Putamen (tissue), 1 donor: Measurements from ENCODE around the gene CYP2C18.
"Not testable (repeated sequence)": the region's sequence is repeated elsewhere in the genome, so short reads cannot be mapped to it uniquely, and the experiment has no call there.

Experiments
- DNase-seq: peaks from one replicate; pipeline ENCODE4 v3.0.0-alpha.2; 2016; ENCODE audit warnings: low spot score

The CYP2C18 gene

GRCh38 chr10:94683214-94684054, at the start of gene CYP2C18:
CYP2C18 (plus strand) TSS chr10:94683729; CDS start chr10:94683820, 91 bp downstream.
- DNase-seq = no peak

- DNase-seq = not testable (repeated sequence)
Measured at GRCh38 chr10:94638097-94638496, 45.4 kb upstream of the CYP2C18 start.

- DNase-seq = no peak
Measured at GRCh38 chr10:94639902-94640301, 43.6 kb upstream of the CYP2C18 start.

DNA sequence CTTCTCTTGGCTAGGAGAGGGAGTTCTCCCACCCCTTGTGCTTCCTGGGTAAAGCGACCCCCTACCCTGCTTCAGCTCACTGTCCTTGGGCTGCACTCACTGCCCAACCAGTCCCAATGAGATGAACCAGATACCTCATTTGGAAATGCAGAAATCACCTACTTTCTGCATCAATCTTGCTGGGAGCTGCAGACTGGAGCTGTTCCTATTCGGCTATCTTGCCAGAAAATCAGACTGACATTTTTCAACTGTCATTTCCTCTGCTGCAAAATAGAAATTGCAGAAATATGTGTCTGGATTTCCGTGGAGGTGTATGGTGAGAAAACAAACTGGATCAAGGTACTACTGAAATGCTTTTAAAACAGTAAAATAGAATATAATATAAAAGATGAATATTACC, 43.0 kb upstream of the CYP2C18 start:
- DNase-seq = no peak

GRCh38 chr10:94641480-94641879, 42.0 kb upstream of the CYP2C18 start:
- DNase-seq = no peak

- no peak for DNase-seq
Measured at GRCh38 chr10:94644352-94644751, 39.2 kb upstream of the CYP2C18 start.

- no peak for DNase-seq
Measured at GRCh38 chr10:94645285-94645684, 38.2 kb upstream of the CYP2C18 start.

DNA sequence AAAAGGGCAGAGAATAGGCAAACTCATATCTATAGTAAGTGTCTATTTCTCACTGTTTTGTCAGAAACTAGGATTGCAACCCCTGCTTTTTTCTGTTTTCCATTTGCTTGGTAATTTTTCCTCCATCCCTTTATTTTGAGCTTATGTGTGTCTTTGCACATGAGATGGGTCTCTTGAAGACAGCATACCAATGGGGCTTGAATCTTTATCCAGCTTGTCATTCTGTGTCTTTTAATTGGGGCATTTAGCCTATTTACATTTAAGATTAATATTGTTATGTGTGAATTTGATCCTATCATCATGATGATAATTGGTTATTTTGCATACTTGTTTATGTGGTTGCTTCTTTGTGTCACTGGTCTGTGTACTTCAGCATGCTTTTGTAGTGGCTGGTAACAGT, 28.3 kb upstream of the CYP2C18 start:
- DNase-seq = not testable (repeated sequence)

GRCh38 chr10:94663061-94663460, 20.5 kb upstream of the CYP2C18 start:
- DNase-seq = not testable (repeated sequence)

GRCh38 chr10:94666391-94667102, 17.0 kb upstream of the CYP2C18 start:
- no peak for DNase-seq

DNA sequence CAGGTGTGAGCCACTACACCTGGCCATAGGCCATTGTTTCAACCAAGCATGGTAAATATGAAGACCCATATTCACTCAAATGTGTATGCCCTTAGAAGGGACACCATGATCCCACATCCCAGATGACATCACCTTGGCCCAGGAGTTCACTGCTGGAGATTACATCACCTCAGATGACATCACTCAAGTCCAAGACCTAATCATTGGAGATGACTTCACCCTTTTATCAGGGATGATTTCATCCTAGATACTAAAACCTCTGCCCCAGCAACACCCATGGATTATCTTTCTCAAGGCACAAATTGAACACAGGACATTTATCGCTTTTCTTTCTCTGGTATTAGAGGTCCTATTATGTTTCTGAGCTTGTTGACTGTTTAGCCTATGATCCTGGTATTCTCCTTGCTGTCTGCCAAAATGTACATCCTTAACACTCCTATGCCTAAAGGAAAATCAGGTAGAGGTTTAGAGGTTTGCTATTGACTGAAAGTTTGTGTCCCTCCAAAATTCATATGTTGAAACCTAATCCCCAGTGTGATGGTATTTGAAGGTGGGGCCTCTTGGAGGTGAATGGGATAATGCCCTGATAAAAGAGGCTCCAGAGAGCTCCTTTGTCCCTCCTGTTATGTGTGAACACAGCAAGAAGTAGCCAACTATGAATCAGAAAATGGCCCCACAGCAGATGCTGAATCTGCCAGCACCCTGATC, 9.8 kb upstream of the CYP2C18 start:
- no peak for DNase-seq

GRCh38 chr10:94676496-94676895, 7.0 kb upstream of the CYP2C18 start:
- DNase-seq = no peak

DNA sequence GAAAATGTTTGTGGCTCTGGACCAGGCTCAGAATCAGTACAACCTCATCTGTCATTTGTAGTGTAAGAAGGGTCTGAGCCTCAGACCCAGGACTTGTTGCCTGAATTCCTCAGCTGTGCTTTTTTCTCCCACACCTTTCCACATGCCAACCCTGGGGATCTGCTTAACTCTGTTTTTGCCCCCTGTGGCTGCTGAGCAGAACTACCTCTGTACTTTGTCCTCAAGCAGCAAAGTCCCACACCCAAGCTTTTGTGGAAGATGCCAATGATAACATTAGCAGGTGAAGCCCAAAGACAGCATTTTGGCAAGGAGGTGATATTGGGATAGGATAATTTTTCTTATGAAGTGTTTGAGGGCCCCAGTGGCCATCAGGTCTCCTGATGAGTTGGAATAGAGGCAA, 5.8 kb upstream of the CYP2C18 start:
- DNase-seq = no peak

DNA sequence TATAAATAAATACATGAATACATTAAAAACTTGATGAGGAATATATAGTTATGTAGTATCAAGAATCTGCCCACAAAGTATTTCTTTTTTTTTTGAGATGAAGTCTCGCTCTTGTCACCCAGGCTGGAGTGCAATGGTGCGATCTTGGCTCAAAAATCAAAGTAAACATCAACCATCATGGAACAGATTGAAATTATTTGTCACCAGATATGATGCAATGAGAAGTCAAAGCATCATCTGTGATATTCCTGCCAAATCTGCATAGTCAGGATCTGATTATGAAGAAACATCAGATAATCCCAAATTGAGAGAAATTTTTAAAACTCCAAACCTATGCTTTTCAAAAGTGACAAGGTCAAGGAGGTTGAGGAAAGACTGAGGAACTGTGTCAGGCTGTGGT, 5.1 kb upstream of the CYP2C18 start:
- no peak for DNase-seq

- DNase-seq = no peak
Measured at GRCh38 chr10:94680544-94680943, 3.0 kb upstream of the CYP2C18 start.

- DNase-seq = not testable (repeated sequence)
Measured at GRCh38 chr10:94682636-94683035, 893 bp upstream of the CYP2C18 start.

- no peak for DNase-seq
Measured at GRCh38 chr10:94687625-94688248, 4.2 kb downstream of the CYP2C18 start.

- no peak for DNase-seq
Measured at GRCh38 chr10:94706089-94706488, 22.6 kb downstream of the CYP2C18 start.

- DNase-seq = no peak
Measured at GRCh38 chr10:94710578-94710977, 27.0 kb downstream of the CYP2C18 start.

GRCh38 chr10:94725871-94726270, 42.3 kb downstream of the CYP2C18 start:
- peak; percentile 69 for DNase-seq

DNA sequence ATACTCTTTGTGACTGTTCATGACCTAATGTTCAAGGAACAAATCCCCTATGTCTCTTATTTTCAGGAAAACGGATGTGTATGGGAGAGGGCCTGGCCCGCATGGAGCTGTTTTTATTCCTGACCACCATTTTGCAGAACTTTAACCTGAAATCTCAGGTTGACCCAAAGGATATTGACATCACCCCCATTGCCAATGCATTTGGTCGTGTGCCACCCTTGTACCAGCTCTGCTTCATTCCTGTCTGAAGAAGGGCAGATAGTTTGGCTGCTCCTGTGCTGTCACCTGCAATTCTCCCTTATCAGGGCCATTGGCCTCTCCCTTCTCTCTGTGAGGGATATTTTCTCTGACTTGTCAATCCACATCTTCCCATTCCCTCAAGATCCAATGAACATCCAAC, 51.7 kb downstream of the CYP2C18 start:
- DNase-seq = no peak

DNA sequence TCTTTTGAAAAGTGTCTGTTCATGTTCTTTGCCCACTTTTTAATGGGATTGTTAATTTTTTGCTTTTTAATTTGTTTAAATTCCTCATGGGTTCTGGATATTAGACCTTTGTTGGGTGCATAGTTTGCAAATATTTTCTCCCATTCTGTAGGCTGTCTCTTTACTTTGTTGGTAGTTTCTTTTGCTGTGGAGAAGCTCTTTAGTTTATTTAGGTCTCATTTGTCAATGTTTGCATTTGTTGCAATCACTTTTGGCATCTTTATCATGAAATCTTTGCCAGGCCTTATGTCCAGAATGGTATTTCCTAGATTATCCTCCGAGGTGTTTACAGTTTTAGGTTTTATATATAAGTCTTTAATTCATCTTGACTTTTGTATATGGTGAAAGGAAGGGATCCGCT, 55.1 kb downstream of the CYP2C18 start:
- DNase-seq = no peak
